Effector CD8-positive, alpha-beta T cell (primary cell): ENCODE results near the gene CMIP.
"Not testable (repeated sequence)": the region's sequence is repeated elsewhere in the genome, so short reads cannot be mapped to it uniquely, and the experiment has no call there.

Experiments used
- DNase-seq: peaks from one replicate; lab custom pipeline; 2025; lab: John Stamatoyannopoulos, UW

CMIP gene

GRCh38 chr16:81421536-81421935, 23.1 kb upstream of the CMIP start:
- DNase-seq: no peak

GRCh38 chr16:81422153-81422552, 22.5 kb upstream of the CMIP start:
- not testable (repeated sequence) for DNase-seq

- no peak for DNase-seq
Measured at GRCh38 chr16:81424771-81425170, 19.8 kb upstream of the CMIP start.

- DNase-seq: no peak
Measured at GRCh38 chr16:81427219-81427618, 17.4 kb upstream of the CMIP start.

GRCh38 chr16:81429045-81429521, 15.5 kb upstream of the CMIP start:
- no peak for DNase-seq

GRCh38 chr16:81431554-81432353, 12.9 kb upstream of the CMIP start:
- DNase-seq: no peak

GRCh38 chr16:81432937-81433557, 11.6 kb upstream of the CMIP start:
- DNase-seq: no peak

GRCh38 chr16:81435103-81435502, 9.5 kb upstream of the CMIP start:
- no peak for DNase-seq

- DNase-seq: no peak
Measured at GRCh38 chr16:81435567-81435966, 9.0 kb upstream of the CMIP start.

GRCh38 chr16:81436386-81436785, 8.2 kb upstream of the CMIP start:
- DNase-seq: no peak

GRCh38 chr16:81437865-81438264, 6.7 kb upstream of the CMIP start:
- no peak for DNase-seq

GRCh38 chr16:81440888-81441761, 3.5 kb upstream of the CMIP start:
- DNase-seq: no peak

- no peak for DNase-seq
Measured at GRCh38 chr16:81442220-81442915, 2.2 kb upstream of the CMIP start.

GRCh38 chr16:81442916-81443687, 1.5 kb upstream of the CMIP start:
- no peak for DNase-seq

- no peak for DNase-seq
Measured at GRCh38 chr16:81443688-81444447, 740 bp upstream of the CMIP start.

GRCh38 chr16:81445143-81445961, 744 bp downstream of the CMIP start:
- DNase-seq: no peak

GRCh38 chr16:81445966-81446906, 1.6 kb downstream of the CMIP start:
- DNase-seq: no peak

GRCh38 chr16:81446907-81447268, 2.3 kb downstream of the CMIP start:
- no peak for DNase-seq
